Activated naive CD8-positive, alpha-beta T cell (primary cell): ENCODE results near the gene CD27.
"Not testable (repeated sequence)": the region's sequence is repeated elsewhere in the genome, so short reads cannot be mapped to it uniquely, and the experiment has no call there.

ENCODE experiments used
- H3K27ac Mint-ChIP-seq: one replicate; pipeline ENCODE4 v1.8.0; 2021; ENCODE audit warnings: mixed read lengths
- H3K27me3 Mint-ChIP-seq: one replicate; pipeline ENCODE4 v1.8.0; 2021; ENCODE audit warnings: mixed read lengths
- H3K36me3 Mint-ChIP-seq: one replicate; pipeline ENCODE4 v1.8.0; 2021; ENCODE audit warnings: mixed read lengths
- H3K4me1 Mint-ChIP-seq: one replicate; pipeline ENCODE4 v1.8.0; 2021; ENCODE audit warnings: low read depth, mixed read lengths
- H3K4me3 Mint-ChIP-seq: one replicate; pipeline ENCODE4 v1.8.0; 2021; ENCODE audit warnings: mild to moderate bottlenecking, mixed read lengths
- H3K9me3 Mint-ChIP-seq: one replicate; pipeline ENCODE4 v1.8.0; 2021; ENCODE audit warnings: low read depth, mixed read lengths

The CD27 gene

DNA sequence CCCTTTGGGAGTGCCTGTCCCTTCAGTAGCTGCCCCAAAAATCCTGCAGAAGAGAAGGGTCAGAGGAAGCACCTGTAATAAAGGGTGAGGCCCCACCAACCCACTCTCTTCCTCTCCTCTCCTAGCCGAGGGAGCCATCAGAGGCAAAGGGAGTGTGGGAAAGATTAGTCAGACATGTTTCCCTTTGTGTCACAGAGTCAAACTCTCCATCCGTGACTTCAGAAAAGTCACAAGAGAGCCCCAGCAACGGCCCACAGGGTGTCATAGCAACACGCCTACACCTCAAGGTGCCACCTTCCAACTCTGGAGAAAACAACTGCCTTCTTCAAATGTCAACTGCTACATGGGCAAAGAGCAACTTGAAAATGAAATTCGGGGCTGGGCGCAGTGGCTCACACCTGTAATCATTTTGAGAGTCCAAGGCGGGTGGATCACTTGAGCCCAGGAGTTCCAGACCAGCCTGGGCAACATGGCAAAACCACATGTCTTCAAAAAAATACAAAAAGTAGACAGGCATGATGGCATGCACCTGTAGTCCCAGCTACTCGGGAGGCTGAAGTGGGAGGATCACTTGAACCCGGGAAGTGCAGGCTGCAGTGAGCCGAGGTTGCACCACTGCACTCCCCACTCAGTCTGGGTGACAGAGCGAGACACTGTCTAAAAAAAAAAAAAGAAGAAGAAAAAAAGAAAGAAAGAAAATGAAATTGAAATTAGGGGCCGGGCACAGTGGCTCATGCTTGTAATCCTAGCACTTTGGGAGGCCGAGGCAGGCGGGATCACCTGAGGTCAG is 17.7 kb upstream of the CD27 start:
- H3K4me1 Mint-ChIP-seq: peaks cover 71% of the 10 kb centered on the region
- H3K36me3 Mint-ChIP-seq: peaks cover 2% of the 10 kb centered on the region
- H3K9me3 Mint-ChIP-seq: no peaks in the 10 kb centered on the region
- H3K4me3 Mint-ChIP-seq: peak overlapping the region; percentile 84
- H3K27me3 Mint-ChIP-seq: no peaks in the 10 kb centered on the region
- peak overlapping the region; percentile 99 for H3K27ac Mint-ChIP-seq

GRCh38 chr12:6427796-6428195 is 17.0 kb upstream of the CD27 start:
- Mint-ChIP-seq H3K4me1 (peaks cover 75% of the 10 kb centered on the region), H3K27ac (peak overlapping the region; percentile 99), H3K4me3 (peak overlapping the region; percentile 84)
- not testable (repeated sequence) for H3K36me3 Mint-ChIP-seq, H3K27me3 Mint-ChIP-seq, H3K9me3 Mint-ChIP-seq

GRCh38 chr12:6428326-6428725 is 16.4 kb upstream of the CD27 start:
- Mint-ChIP-seq H3K27me3 (no peaks in the 10 kb centered on the region), H3K4me1 (peaks cover 76% of the 10 kb centered on the region), H3K9me3 (no peaks in the 10 kb centered on the region), H3K4me3 (peak overlapping the region; percentile 56), H3K36me3 (peaks cover 1% of the 10 kb centered on the region), H3K27ac (peak overlapping the region; percentile 99)

GRCh38 chr12:6430124-6430989 is 14.4 kb upstream of the CD27 start:
- Mint-ChIP-seq H3K4me3 (peak overlapping the region; percentile 59), H3K4me1 (peaks cover 80% of the 10 kb centered on the region), H3K27ac (peak overlapping the region; percentile 90), H3K27me3 (no peaks in the 10 kb centered on the region), H3K9me3 (no peaks in the 10 kb centered on the region), H3K36me3 (no peaks in the 10 kb centered on the region)

GRCh38 chr12:6432991-6433390 is 11.8 kb upstream of the CD27 start:
- Mint-ChIP-seq H3K36me3 (no peaks in the 10 kb centered on the region), H3K4me1 (peaks cover 64% of the 10 kb centered on the region), H3K4me3 (peak overlapping the region; percentile 55)

GRCh38 chr12:6434205-6435140 is 10.3 kb upstream of the CD27 start:
- peak overlapping the region; percentile 94 for H3K27ac Mint-ChIP-seq
- no peaks in the 10 kb centered on the region for H3K9me3 Mint-ChIP-seq
- peak overlapping the region; percentile 66 for H3K4me3 Mint-ChIP-seq
- no peaks in the 10 kb centered on the region for H3K36me3 Mint-ChIP-seq
- no peaks in the 10 kb centered on the region for H3K27me3 Mint-ChIP-seq
- peaks cover 69% of the 10 kb centered on the region for H3K4me1 Mint-ChIP-seq

More at GRCh38 chr12:6432991-6433390, 11.8 kb upstream of the CD27 start:
- no peaks in the 10 kb centered on the region for H3K9me3 Mint-ChIP-seq
- no peaks in the 10 kb centered on the region for H3K27me3 Mint-ChIP-seq
- peak overlapping the region; percentile 86 for H3K27ac Mint-ChIP-seq

DNA sequence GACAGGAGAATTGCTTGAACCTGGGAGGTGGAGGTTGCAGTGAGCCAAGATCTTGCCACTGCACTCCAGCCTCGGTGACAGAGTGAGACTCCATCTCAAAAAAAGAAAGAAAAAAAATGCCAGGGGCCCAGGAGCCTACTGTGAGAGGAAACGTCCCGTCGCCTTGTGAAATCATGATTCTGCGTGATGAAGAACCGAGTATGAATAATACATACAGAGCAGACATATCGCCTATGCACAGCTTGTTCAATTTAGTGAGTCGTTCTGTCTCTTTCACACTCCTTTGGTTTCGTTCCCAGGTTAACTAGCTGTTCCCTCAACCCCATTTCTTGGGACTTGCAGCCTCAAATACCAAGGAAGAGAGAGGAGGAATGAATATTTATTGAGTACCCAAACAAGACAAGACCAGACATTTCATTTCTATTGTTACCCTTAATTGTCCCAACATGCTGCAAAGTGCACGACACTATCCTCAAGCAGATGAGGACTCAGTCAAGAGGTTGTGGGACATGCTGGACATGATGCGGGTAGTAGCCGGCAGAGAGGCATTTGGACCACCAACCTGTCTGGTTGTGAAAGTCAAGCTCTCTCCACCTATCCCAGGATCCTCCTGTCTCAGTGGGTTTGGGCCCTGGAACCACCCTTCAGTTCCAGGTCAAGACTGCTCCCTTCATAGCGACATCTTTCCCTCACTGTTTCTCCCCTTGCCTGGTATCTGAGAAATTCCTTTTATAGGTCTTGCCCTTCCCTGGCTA is 8.6 kb upstream of the CD27 start:
- H3K36me3 Mint-ChIP-seq: no peaks in the 10 kb centered on the region
- H3K27me3 Mint-ChIP-seq: no peaks in the 10 kb centered on the region
- H3K4me1 Mint-ChIP-seq: peaks cover 61% of the 10 kb centered on the region
- peak overlapping the region; percentile 80 for H3K27ac Mint-ChIP-seq
- peak overlapping the region; percentile 28 for H3K4me3 Mint-ChIP-seq
- H3K9me3 Mint-ChIP-seq: no peaks in the 10 kb centered on the region

DNA sequence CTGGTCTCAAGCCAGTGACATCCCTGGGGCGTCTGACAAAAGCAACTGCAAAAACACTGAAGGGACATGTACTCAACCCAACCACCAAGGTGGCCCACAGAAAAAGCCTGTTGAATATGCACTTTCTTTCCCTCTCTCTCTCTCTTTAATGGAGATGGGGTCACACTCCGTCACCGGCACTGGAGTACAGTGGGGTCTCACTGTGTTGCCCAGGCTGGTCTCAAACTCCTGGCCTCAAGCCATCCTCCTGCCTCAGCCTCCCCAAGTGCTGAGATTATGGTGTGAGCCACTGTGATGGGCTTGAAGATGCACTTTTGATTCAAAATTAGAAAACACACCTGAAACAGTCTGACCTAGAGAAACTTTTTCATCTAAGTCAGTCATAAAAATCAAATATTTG is 7.2 kb upstream of the CD27 start:
- peaks cover 67% of the 10 kb centered on the region for H3K4me1 Mint-ChIP-seq
- no peaks in the 10 kb centered on the region for H3K36me3 Mint-ChIP-seq
- no peak overlapping the region for H3K4me3 Mint-ChIP-seq
- no peaks in the 10 kb centered on the region for H3K27me3 Mint-ChIP-seq
- peak overlapping the region; percentile 41 for H3K27ac Mint-ChIP-seq
- no peaks in the 10 kb centered on the region for H3K9me3 Mint-ChIP-seq

DNA sequence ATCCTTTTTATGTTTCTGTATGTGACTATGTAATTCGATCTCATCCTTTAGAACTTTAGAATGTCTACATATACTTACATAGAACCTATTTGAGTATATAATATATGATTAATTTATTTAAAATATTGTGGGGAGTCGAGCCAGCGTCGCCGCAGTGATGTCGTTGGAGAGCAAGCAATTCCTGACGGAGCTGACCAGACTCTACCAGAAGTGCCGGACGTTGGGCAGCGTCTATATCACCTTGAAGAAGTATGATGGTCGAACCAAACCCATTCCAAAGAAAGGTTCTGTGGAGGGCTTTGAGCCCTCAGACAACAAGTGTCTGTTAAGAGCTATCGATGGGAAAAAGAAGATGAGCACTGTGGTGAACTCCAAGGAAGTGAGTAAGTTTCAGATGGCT is 6.4 kb upstream of the CD27 start:
- Mint-ChIP-seq H3K4me3 (no peak overlapping the region), H3K27ac (peak overlapping the region; percentile 83), H3K9me3 (no peaks in the 10 kb centered on the region), H3K36me3 (no peaks in the 10 kb centered on the region), H3K4me1 (peaks cover 69% of the 10 kb centered on the region), H3K27me3 (no peaks in the 10 kb centered on the region)

GRCh38 chr12:6440391-6440790 is 4.4 kb upstream of the CD27 start:
- Mint-ChIP-seq H3K36me3 (peaks cover 2% of the 10 kb centered on the region), H3K9me3 (no peaks in the 10 kb centered on the region), H3K4me3 (no peak overlapping the region), H3K27me3 (no peaks in the 10 kb centered on the region), H3K4me1 (peaks cover 61% of the 10 kb centered on the region), H3K27ac (peak overlapping the region; percentile 99)

- H3K27me3 Mint-ChIP-seq: no peaks in the 10 kb centered on the region
- no peaks in the 10 kb centered on the region for H3K9me3 Mint-ChIP-seq
- H3K27ac Mint-ChIP-seq: peak overlapping the region; percentile 99
- peaks cover 16% of the 10 kb centered on the region for H3K36me3 Mint-ChIP-seq
- H3K4me3 Mint-ChIP-seq: peak overlapping the region; percentile 99
- peaks cover 69% of the 10 kb centered on the region for H3K4me1 Mint-ChIP-seq
Measured at GRCh38 chr12:6442836-6443235, 1.9 kb upstream of the CD27 start.

DNA sequence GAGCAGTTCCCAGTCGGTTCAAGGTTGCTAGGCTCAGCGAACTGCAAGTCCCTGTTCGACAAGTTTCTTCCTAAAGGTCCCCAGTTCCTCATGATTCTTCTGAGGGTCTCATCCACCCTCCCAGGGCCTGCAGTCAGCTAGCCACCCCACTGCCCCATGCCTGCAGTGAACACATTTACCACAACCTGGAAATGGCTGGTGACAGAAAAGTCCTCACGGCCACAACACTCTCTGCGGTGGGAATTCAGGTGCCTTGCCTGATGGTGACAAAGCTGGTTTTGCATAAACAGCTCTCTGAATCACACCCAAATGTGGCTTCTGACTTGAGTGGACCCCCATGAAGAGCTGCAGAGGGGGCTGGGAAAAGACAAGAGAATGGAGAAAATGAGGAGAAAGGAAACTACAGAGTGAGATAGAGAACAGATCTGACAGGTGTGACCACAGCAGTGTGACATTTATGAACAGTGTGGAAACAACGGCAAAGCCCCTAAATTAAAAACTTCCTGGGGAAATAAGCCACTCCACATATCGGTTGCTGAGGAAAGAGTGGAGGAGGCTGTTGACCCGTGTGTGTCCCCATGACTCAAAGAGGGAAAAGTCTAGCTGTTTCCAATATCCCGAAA is 1.3 kb upstream of the CD27 start:
- H3K27ac Mint-ChIP-seq: peak overlapping the region; percentile 99
- peaks cover 20% of the 10 kb centered on the region for H3K36me3 Mint-ChIP-seq
- peak overlapping the region; percentile 99 for H3K4me3 Mint-ChIP-seq
- H3K4me1 Mint-ChIP-seq: peaks cover 72% of the 10 kb centered on the region
- no peaks in the 10 kb centered on the region for H3K27me3 Mint-ChIP-seq
- H3K9me3 Mint-ChIP-seq: no peaks in the 10 kb centered on the region

DNA sequence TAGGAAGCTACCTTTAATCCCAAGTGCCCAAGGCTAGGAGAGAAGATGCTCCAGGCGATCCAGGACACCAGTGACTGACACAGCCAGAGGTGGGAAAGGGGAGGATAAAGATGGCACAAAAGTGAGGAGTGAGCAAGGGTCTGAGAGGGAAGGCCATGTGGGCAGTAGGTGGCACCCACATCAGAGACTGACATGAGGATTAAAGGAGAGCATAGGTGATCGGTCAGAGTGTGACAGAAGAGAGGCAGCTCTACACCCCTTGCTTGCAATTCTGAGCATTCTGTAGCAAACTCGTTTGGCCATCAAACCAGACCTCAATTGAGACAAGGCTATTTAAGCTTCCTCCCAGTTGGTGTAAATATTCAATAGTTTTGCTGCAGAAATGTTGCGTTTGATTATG is 724 bp upstream of the CD27 start:
- Mint-ChIP-seq H3K27me3 (no peaks in the 10 kb centered on the region), H3K9me3 (no peaks in the 10 kb centered on the region), H3K36me3 (peaks cover 20% of the 10 kb centered on the region), H3K27ac (peak overlapping the region; percentile 99), H3K4me1 (peaks cover 70% of the 10 kb centered on the region), H3K4me3 (peak overlapping the region; percentile 99)
